Islet precursor cell (in vitro differentiated cells): Measurements from ENCODE around the gene P2RY2.

Source experiments
- DNase-seq: peaks from one replicate; pipeline ENCODE4 v3.0.0-alpha.2; 2018

Gene P2RY2

GRCh38 chr11:73218106-73218829 is at the start of gene P2RY2:
Gene P2RY2 (plus strand): TSS chr11:73218281. CDS start chr11:73234160, 15,879 bp downstream.
- DNase-seq = peak; percentile 89

- DNase-seq = no peak
Observed at GRCh38 chr11:73168925-73169579, 49.0 kb upstream of the P2RY2 start.

DNA sequence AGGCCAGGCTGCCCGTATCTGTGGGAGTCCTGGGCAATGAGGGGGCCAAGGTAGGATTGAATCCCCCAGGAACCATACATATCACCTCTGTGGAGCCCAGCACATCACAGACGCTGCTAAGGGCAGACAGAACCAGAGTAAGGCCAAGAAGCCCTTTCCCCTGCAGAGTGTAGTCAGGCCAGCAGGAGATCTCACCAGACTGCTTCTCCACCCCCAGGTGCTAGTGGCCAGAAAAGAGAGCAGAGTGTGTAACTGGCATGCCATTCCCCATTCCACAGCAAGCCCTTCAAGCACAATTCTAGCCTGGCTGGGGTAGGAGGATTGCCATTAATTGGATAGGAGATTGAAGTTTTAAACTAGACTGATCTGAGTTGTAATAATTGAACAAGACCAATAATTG is 47.9 kb upstream of the P2RY2 start:
- DNase-seq = peak; percentile 81

- no peak for DNase-seq
Observed at GRCh38 chr11:73171436-73172161, 46.5 kb upstream of the P2RY2 start.

GRCh38 chr11:73172992-73173656 is 45.0 kb upstream of the P2RY2 start:
- DNase-seq = no peak

GRCh38 chr11:73173755-73174494 is 44.2 kb upstream of the P2RY2 start:
- DNase-seq = no peak

DNA sequence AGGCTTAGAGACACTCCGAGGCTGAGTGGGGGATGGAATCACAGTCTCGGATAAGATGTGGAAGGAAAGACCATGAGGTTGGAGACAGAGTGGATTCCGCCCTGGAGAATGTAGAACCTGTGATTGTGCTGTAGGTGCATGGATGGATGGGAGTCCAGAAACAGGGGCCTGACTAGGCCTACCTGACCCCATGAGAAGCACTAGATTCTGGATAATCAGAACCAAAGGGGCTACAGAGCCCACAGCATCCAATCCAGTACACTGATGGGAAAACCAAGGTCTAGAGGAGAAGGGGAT is 43.6 kb upstream of the P2RY2 start:
- DNase-seq = no peak

DNA sequence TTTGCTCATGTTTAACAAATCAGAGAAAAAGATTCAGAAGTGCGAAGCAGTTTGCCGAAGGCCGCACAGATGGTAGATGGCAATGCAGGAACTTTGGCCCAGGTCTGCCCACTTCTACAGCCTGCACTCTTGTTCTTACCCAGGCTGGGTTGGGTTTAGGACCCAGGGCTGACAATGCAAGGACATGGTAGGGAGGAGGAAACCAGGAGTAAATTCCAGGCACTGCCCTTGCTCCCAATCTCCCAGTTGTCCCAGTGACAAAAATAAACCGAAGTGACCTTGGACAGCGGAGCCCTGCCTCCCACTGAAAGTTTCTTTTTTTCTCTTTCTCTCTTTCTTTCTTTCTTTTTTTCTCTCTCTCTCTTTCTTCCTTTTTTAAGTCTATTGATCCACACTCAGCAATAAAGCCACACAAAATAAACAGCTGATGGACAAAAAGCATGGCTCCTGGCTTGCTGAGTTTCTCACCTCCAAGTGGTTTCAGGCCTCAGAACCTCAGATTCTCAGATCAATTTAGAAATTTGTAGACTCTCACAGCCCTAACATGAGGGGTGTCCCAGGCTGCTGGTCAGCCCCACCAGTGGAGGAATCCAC is 42.4 kb upstream of the P2RY2 start:
- no peak for DNase-seq

DNA sequence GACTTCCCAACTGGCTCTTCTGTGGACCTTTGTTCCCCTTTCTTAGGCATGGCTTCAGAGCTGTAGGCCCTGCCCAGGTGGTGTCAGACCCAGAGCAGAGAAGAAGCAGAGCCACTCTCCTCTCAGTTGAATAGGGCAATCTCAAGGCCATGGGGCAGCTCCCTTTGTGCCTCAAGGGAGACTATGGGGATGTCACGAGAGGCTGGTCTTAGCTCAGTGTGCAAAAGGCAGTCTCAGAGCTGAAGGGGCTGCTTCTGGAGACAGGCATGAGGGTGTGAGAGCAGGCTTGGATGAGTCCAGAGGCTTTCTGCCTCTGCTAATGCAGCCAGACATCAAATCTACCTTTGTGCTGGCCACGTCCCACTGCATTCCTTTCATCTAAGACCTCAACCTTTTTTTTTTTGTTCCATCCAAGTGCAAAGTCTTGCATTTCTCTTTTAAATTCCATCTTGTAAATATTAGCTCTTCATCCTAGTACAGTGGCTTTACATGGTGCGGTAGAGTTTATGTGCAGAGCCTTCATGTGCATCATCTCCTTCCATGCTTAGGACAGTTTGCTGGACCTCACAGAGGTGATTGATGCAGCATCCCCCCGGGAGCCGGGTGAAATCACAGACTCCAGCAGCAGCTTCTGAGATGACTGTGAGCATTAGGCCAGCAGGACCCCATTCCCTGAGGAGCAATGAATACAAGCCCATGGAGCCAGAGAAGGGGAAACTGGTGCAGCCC is 41.8 kb upstream of the P2RY2 start:
- DNase-seq = no peak

- DNase-seq = no peak
Observed at GRCh38 chr11:73176874-73177155, 41.3 kb upstream of the P2RY2 start.

- DNase-seq = no peak
Observed at GRCh38 chr11:73177380-73177777, 40.7 kb upstream of the P2RY2 start.

DNA sequence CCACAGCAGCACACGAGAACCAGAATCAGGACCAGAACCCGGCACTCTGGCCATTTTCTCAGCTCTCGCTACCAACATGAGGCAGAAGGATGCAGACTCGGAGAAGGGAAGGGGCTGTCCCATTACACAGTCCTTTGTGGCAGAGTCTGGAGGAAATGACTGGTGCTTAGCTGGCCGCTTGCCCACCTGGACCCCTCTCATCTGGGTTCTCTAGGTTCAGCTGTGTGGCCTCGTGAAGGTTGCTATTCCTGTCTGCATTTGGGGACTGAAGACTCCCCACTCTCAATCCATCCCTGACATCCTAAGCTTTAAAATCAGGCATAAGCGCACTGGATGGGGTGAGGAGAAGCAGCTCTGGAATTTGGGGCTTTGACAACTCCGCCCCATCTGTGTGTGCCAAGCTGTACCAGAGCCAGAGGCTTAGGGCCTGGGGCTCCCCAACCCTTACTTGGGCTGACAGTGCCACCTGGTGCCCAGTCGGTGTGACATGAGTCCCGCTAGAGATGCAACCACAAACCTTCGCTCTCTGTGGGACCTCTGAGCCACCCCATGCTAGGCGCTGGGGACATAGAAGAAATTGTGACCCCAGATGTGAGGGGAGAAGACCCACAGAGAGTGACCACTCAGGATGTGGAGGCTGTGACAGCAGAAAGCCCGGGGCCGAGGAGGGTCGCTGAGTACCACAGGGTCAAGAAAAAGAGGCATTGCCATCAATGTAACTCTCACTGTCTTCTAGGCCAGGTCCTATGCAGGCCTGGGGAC is 40.1 kb upstream of the P2RY2 start:
- DNase-seq = no peak

- no peak for DNase-seq
Observed at GRCh38 chr11:73178681-73179080, 39.4 kb upstream of the P2RY2 start.

- no peak for DNase-seq
Observed at GRCh38 chr11:73182824-73183321, 35.2 kb upstream of the P2RY2 start.

- peak; percentile 84 for DNase-seq
Observed at GRCh38 chr11:73184953-73185671, 33.0 kb upstream of the P2RY2 start.

- peak; percentile 87 for DNase-seq
Observed at GRCh38 chr11:73185680-73186293, 32.3 kb upstream of the P2RY2 start.

DNA sequence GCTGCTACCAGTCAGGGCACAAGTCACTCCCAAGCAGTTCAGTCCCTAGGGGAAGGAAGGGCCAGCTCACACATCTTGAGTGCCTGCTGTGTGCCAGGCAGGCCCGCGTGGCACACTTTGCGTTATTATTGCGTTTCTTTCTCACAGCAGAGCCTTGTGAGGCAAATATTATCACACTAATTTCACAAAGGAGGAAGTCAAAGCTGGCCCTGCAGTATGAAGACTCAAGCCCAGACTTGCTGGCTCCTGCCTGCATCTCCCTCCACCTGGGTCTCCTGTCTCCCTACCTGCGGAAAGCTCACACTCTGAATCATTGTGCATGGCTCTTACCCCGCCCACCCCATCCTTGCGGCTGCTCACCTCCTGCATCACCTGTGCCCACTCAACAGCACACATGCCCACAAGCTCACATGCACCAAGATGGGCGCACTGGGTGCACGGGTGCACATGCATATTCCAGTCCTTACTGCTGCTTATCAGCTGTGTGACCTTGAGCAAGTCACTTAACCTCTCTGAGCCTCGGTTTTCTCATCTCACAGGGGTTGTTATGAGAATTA is 31.7 kb upstream of the P2RY2 start:
- no peak for DNase-seq

DNA sequence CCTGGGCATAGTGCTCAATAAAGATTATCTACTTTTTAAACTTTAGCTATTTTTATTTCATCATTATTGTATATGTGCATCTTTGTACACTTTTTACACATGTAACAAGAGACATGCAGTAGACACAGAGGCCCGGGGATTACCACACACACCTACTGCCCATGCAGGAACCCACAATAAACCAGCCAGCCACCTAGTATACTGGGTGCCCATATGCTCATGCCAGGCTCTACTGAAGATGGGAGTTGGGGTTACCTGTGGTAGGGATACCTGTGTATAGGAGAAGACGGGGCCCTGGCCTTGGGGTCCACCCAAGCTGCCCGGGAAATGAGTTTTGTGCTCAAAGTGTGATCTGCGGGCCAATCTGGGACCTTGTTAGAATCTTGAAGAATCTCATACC is 31.2 kb upstream of the P2RY2 start:
- no peak for DNase-seq

DNA sequence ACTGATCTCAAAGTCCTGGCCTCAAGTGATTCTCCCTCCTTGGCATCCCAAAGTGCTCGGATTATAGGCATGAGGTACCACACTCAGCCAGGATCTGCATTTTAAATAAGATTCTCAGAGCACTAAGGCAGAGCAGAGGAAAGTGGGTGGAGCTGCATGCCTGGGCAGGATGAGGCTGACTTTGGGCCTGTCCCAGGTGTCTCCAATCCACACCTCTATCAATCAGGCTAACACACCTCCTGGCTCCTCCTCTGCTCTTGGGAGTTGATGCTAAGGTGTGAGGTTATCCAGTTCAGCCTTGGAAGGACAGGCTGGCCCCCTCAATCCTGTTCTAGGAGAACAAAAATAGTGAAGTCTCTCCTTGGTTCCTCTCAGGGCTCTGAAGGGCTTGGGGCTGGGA is 30.2 kb upstream of the P2RY2 start:
- no peak for DNase-seq

DNA sequence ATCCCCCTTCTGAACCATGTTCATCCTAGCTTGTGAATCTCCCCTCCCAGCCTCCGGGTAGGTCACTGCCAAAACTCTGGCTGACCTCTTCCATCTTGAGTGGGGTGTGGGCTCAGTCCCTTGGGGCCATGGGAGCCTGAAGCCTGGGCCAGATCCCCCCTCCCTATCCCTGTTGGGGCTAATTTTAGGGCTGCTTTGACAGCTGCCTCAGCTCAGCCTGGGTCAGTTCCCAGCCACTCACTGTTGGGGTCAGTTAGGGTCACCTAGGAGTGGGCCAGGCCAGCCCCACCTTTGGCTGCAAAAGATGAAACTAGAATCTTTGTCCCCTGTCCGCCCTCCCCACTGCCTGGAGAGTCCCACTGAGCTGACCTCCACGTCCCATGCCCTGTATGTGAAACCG is 29.8 kb upstream of the P2RY2 start:
- DNase-seq = no peak
